Measurements from ENCODE around the gene FZR1. TPM values are rescaled to one million over a fixed set of nuclear protein-coding genes. Genes with fewer than 3 reads are reported as not detected.

FZR1 gene
- total and polyA plus RNA-seq, 9 of the 15 experiments (the other 6 are each of a cell fraction or from before 2014, with no cell fraction given) = 0.18 to 48.0 (median 22.2) TPM

GRCh38 chr19:3500429-3501101 is 5.5 kb upstream of the FZR1 start, which contains the start of gene DOHH (continued):
- no peak for TF ChIP-seq HEY1 (CRISPR knock-in tag; IDR thresholded peaks at IDR 0.05; ENCODE audit: borderline replicate concordance)
- TF ChIP-seq ZNF134 (CRISPR knock-in tag; conservative IDR thresholded peaks at IDR 0.05) = peak; percentile 81
- peak; percentile 21; the same call in 1 of the 2 replicates for TF ChIP-seq KLF1 (tag; IDR thresholded peaks at IDR 0.05)
- peak; percentile 98 for TF ChIP-seq RAD51 (IDR thresholded peaks at IDR 0.05; ENCODE audit: borderline replicate concordance, low read depth)
- TF ChIP-seq KLF6 (CRISPR knock-in tag; IDR thresholded peaks at IDR 0.05; ENCODE audit: borderline replicate concordance) = 0 out of 2 replicates have a peak, but pooled peaks have one; percentile 21
- peak; percentile 43 for TF ChIP-seq CBFA2T3 (IDR thresholded peaks at IDR 0.05)
- no peak for TF ChIP-seq ZNF280A (IDR thresholded peaks at IDR 0.05; ENCODE audit: low read depth, partially characterized antibody)
- peak; percentile 100 for TF ChIP-seq USF1 (CRISPR knock-in tag; IDR thresholded peaks at IDR 0.05)
- TF ChIP-seq DPF2 (IDR thresholded peaks at IDR 0.05) = 0 out of 2 replicates have a peak, but pooled peaks have one; percentile 12
- TF ChIP-seq ZBTB5 (IDR thresholded peaks at IDR 0.05) = no peak
- TF ChIP-seq ZMIZ1 (IDR thresholded peaks at IDR 0.05; ENCODE audit: low read depth in 2 of 2, low read length in 2 of 2) = 0 out of 4 replicates have a peak, but pooled peaks of 1 of the 2 experiments have one; percentile 28
- TF ChIP-seq BCL6 (CRISPR knock-in tag; IDR thresholded peaks at IDR 0.05) = no peak
- TF ChIP-seq E2F3 (CRISPR knock-in tag; IDR thresholded peaks at IDR 0.05) = 0 out of 2 replicates have a peak, but pooled peaks have one; percentile 56
- peak; percentile 68; the same call in 1 of the 2 replicates for TF ChIP-seq CREB3L1 (IDR thresholded peaks at IDR 0.05; ENCODE audit: borderline replicate concordance, low read depth)
- peak; percentile 81 for TF ChIP-seq ZBTB2 (IDR thresholded peaks at IDR 0.05)
